PC-3 (cell line): ENCODE measurements around the gene NACC2.

ENCODE experiments used
- CTCF ChIP-seq: fragments of 300-600 bp; sonication (generic); conservative IDR thresholded peaks from 2 replicates; pipeline ENCODE4 v1.5.1; 2017; ENCODE audit warnings: antibody characterized with exemption, low read depth, mild to moderate bottlenecking, low read length
- EZH2 ChIP-seq: fragments of 300-600 bp; sonication (generic); IDR thresholded peaks from one replicate; pipeline ENCODE4 v1.6.1; 2017; ENCODE audit warnings: antibody characterized with exemption, mild to moderate bottlenecking, low read length; ENCODE audit not compliant: unreplicated experiment
- EZH2phosphoT487 ChIP-seq: fragments of 300-600 bp; sonication (generic); IDR thresholded peaks from 2 replicates; pipeline ENCODE4 v1.6.1; 2018; ENCODE audit warnings: mild to moderate bottlenecking, antibody characterized with exemption, low read length, borderline replicate concordance

DNA sequence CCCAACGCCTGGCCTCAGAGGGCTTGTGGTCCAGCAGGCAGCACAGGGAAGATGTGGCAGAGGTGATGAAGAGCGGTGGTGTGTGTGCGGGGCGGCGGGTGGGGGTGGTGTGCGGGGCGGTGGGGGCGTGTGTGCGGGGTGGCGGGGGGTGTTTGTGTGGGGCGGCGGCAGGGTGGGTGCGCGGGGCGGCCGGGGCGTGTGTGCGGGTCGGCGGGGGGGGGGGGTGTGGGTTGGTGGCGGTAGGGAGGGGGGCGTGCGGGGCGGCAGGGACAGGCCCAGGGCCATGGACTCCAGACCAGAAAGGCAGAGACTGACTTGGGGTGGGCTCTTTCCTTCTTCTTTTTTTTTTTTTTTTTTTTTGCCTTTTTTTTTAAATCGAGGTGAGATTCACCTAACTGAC, 4.5 kb upstream of the NACC2 start:
- TF ChIP-seq CTCF (no peak), EZH2phosphoT487 (no peak), EZH2 (no peak)
